Activated CD8-positive, alpha-beta memory T cell treated with anti-CD3 and anti-CD28 coated beads, Interleukin-2, amount 50 U/mL, for 48 hours (primary cell): ENCODE results near the gene REXO4.

Experiments used
- DNase-seq: peaks from one replicate; pipeline ENCODE4 v3.0.0-alpha.2; 2020

The REXO4 gene

DNA sequence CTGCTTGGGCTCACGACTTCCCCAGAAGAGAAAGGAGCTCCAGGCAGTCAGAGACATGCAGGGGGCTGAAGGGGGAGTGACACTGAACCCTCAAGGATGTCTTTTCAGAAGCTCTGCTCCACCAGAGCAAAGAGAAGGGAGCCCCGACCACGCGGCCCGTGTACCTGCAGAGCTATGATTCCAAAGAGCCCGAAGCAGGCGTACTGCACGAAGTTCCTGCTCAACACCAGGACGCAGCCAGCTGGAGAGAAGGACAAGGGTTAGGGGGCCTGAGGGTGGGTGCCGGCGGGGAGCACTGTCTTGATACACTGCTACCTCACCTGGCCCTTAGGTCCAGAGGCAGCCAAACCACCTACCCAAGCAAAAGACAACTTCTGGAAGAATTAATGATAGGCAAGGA, 51.4 kb downstream of the REXO4 start:
- no peak for DNase-seq

- DNase-seq = no peak
Measured at GRCh38 chr9:133362359-133363044, 55.3 kb downstream of the REXO4 start.

DNA sequence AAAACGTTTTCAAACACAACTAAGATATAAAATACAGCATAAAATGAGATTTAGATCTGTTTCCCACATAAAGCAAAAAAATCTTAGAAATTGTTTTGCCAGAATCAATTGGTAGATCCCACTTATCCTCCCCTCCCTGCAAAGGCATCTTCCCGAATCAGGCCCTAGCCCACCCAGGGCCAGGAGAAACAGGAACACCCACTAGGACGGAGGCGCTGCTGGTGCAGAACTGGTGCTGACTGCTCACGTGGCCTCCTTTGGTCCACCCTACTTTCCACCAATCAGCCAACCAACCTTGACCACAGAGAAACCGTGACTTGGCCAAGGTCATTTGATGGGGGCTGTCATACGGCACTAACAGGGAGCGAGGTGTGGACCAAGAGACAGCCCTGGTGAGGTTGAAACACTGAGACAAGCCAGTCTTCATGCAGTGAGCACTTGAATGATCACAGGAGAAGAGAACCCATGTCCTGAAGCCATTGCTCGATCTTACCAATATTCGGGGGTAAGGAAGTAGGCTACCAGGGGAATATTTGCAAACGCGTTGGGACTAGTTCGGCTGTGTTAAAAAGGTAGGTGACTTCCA, 56.2 kb downstream of the REXO4 start:
- DNase-seq = no peak

GRCh38 chr9:133360400-133361393, 57.1 kb downstream of the REXO4 start:
- no peak for DNase-seq

DNA sequence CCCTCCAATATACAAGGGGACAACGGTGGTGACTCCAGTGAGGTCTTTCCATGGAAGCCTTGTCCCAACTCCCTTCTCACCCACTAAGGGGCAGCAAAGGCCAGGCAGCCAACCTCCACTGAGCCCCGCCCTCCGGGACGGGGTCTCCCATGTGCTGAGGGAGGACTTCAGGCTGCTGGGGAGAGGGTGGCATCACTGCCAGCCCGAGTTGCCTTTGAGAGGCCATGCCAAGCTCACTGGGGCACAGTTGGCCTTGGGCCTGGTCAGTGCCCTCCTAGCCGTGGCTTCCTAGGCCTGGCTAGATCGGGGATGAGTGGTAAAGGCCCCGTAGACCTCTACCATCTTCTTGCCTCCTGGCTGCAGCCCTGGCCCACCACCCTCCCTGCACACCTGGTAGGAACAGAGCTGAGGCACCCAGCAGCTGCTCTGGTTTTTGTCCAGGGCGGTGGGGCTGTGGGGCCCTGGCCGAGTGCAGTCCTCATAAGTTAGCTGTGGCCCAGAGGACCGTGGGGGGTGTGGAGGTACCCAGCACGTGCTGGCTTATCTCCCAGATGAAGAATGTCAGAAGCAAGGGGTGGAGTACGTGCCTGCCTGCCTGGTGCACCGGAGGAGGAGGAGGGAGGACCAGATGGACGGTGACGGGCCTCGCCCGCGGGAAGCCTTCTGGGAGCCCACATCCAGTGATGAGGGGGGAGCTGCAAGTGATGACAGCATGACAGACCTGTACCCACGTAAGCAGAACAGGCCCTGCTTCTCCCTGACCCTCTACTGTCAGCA, 58.2 kb downstream of the REXO4 start:
- DNase-seq = no peak

- no peak for DNase-seq
Measured at GRCh38 chr9:133357656-133358055, 60.2 kb downstream of the REXO4 start.

DNA sequence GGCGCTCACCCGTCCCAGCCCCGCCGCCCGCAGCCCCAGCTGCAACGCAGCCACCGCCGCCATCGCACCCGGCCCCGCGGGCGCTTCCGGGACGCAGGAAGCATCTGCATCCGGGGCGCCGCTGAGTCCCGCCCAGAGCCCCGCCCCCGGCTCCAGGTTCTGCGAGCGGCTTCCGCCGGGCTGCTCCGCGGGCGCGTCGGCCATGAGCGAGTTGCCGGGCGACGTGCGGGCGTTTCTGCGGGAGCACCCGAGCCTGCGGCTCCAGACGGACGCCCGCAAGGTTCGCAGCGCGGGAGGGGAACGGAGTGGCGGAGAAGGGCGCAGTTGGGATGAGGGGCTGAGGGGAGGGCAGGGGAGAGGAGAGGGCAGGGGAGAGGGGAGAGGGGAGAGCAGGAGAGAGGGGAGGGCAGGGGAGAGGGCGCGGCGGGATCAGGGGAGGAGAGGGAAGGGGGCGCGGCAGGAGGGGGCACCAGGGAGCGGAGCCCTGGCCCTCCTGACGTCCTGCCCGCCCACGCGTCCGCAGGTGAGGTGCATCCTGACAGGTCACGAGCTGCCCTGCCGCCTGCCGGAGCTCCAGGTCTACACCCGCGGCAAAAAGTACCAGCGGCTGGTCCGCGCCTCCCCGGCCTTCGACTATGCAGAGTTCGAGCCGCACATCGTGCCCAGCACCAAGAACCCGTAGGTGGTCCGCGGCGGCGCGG, 61.3 kb downstream of the REXO4 start, which contains the start of the genes SURF1 and SURF2:
Gene SURF1, minus strand, starts transcription at position 97 of the 701 bp plus-strand sequence. Its CDS starts 34 bp downstream, at position 63.
Gene SURF2, plus strand, starts transcription at position 160 of the 701 bp plus-strand sequence. Its CDS starts 43 bp downstream, at position 203.
- peak; percentile 93 for DNase-seq
